Globus pallidus (tissue), 1 donor: ENCODE measurements around the gene TUBB3.
"Not testable (repeated sequence)": the region's sequence is repeated elsewhere in the genome, so short reads cannot be mapped to it uniquely, and the experiment has no call there.

Experiments
- DNase-seq: peaks from one replicate; pipeline ENCODE4 v3.0.0-alpha.2; 2015; ENCODE audit warnings: low spot score

TUBB3 gene

GRCh38 chr16:89918453-89919347 lies 4.4 kb upstream of the TUBB3 start, which contains the start of gene MC1R:
TSS of gene MC1R (plus strand) at chr16:89918862. CDS start at chr16:89919259, 397 bp downstream.
- DNase-seq, result no peak

GRCh38 chr16:89919535-89920406 lies 3.4 kb upstream of the TUBB3 start:
- DNase-seq, result no peak

GRCh38 chr16:89920723-89921122 lies 2.4 kb upstream of the TUBB3 start:
- no peak for DNase-seq

- DNase-seq, result no peak
Measured at GRCh38 chr16:89921131-89921701, 1.9 kb upstream of the TUBB3 start.

GRCh38 chr16:89921702-89922476 lies 1.3 kb upstream of the TUBB3 start:
- DNase-seq, result no peak

GRCh38 chr16:89922477-89922883 lies 662 bp upstream of the TUBB3 start:
- no peak for DNase-seq

GRCh38 chr16:89923640-89924296 lies 626 bp downstream of the TUBB3 start:
- no peak for DNase-seq

GRCh38 chr16:89924297-89924924 lies 1.3 kb downstream of the TUBB3 start:
- no peak for DNase-seq

- DNase-seq, result no peak
Measured at GRCh38 chr16:89924925-89925307, 1.8 kb downstream of the TUBB3 start.

- no peak for DNase-seq
Measured at GRCh38 chr16:89925596-89926079, 2.5 kb downstream of the TUBB3 start.

- DNase-seq, result no peak
Measured at GRCh38 chr16:89931305-89931896, 8.3 kb downstream of the TUBB3 start.

- DNase-seq, result no peak
Measured at GRCh38 chr16:89931964-89932363, 8.8 kb downstream of the TUBB3 start.

- not testable (repeated sequence) for DNase-seq
Measured at GRCh38 chr16:89934019-89934418, 10.9 kb downstream of the TUBB3 start.

- no peak for DNase-seq
Measured at GRCh38 chr16:89934611-89935553, 11.7 kb downstream of the TUBB3 start.

GRCh38 chr16:89935620-89936019 lies 12.5 kb downstream of the TUBB3 start:
- not testable (repeated sequence) for DNase-seq

- no peak for DNase-seq
Measured at GRCh38 chr16:89936034-89936433, 12.9 kb downstream of the TUBB3 start.

- DNase-seq, result no peak
Measured at GRCh38 chr16:89936508-89936907, 13.4 kb downstream of the TUBB3 start.

GRCh38 chr16:89936981-89937380 lies 13.8 kb downstream of the TUBB3 start:
- DNase-seq, result no peak
